Measurements from ENCODE around the gene INPP5F. TPM values are rescaled to one million over a fixed set of nuclear protein-coding genes. Genes with fewer than 3 reads are reported as not detected.

Gene INPP5F
- polyA plus RNA-seq, 1 experiment: 4.1 TPM

GRCh38 chr10:119738962-119739361 lies 13.1 kb downstream of the INPP5F start:
- H3K36me3 ChIP-seq (ENCODE audit: control insufficient read depth, insufficient read depth, low read length): no peaks in the 10 kb centered on the region
- no peaks in the 10 kb centered on the region for H3K27me3 ChIP-seq (ENCODE audit: control insufficient read depth, insufficient read depth, low read length)
- TF ChIP-seq, protein P1, sequence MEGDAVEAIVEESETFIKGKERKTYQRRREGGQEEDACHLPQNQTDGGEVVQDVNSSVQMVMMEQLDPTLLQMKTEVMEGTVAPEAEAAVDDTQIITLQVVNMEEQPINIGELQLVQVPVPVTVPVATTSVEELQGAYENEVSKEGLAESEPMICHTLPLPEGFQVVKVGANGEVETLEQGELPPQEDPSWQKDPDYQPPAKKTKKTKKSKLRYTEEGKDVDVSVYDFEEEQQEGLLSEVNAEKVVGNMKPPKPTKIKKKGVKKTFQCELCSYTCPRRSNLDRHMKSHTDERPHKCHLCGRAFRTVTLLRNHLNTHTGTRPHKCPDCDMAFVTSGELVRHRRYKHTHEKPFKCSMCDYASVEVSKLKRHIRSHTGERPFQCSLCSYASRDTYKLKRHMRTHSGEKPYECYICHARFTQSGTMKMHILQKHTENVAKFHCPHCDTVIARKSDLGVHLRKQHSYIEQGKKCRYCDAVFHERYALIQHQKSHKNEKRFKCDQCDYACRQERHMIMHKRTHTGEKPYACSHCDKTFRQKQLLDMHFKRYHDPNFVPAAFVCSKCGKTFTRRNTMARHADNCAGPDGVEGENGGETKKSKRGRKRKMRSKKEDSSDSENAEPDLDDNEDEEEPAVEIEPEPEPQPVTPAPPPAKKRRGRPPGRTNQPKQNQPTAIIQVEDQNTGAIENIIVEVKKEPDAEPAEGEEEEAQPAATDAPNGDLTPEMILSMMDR (IDR thresholded peaks at IDR 0.05; ENCODE audit: insufficient read depth, low read depth, low read length): no peak
- no peak for DNase-seq (ENCODE audit: low read depth)
- H3K4me3 ChIP-seq (ENCODE audit: low read depth, low read length): no peak overlapping the region
- POLR2A ChIA-PET: no interaction called here
- CTCF ChIA-PET: interaction anchor here (0.7 to 5.3 kb wide), 3 partner anchors 12 to 253 kb away, joined by 3 to 24 read pairs (median 3); no protein-coding TSS in a partner anchor

DNA sequence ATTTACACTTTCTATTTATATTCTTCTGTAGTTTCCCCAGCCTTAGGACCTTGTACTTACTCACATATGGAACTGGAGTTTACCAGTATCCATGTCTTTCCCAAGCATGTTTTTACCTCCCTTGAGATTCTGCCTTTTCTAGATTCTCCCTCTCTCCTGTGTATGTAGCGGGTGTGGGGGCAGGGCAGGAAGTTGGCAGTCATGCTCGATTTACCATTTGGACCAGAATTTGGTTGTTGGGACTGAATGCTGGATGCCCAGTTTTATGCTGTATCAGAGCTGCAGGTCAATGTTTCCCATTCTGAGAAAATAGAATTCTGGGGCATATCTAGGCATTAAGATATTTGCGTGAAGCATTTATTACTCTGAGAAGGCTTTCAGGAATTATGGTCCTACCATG lies 14.2 kb downstream of the INPP5F start:
- Histone ChIP-seq H3K4me3 (ENCODE audit: low read depth, low read length) (no peak overlapping the region), H3K36me3 (ENCODE audit: control insufficient read depth, insufficient read depth, low read length) (no peaks in the 10 kb centered on the region), H3K27me3 (ENCODE audit: control insufficient read depth, insufficient read depth, low read length) (no peaks in the 10 kb centered on the region)
- DNase-seq (ENCODE audit: low read depth): no peak
- ChIA-PET CTCF (no interaction called here), POLR2A (no interaction called here)
- TF ChIP-seq, protein P1 (IDR thresholded peaks at IDR 0.05; ENCODE audit: insufficient read depth, low read depth, low read length): no peak

DNA sequence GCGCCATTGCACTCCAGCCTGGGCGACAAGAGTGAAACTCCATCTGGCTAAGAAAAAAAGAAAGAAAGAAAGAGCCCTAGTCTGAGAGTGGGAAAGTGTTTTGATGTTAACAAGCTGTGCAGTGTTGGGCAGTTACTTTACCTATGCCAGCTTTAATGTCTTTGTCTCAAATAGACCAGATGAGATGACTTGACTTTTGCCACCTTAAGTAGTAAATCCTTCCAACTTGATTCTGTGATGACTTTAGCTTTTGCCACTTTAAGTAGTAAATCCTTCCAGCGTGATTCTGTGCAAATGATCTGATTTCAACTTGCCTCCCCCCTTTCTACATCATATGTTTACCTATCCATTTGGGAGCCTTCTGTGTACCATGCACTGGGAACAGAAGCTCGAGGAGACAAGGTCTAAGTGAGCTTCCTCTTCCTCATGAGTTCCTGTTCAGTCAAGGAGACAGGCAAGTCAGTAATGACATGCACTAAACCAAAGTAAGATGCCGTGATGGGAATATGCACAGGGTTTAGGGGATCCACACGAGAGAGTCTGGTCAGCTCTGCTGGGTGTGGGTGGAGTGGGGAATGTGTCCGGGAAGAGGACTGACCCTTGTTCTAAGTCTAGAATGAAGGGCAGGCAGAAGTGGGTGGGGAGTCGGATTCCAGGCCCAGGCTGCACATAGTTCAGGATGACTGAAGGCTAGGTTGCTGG lies 17.2 kb downstream of the INPP5F start:
- Histone ChIP-seq H3K4me3 (ENCODE audit: low read depth, low read length) (no peak overlapping the region), H3K36me3 (ENCODE audit: control insufficient read depth, insufficient read depth, low read length) (no peaks in the 10 kb centered on the region), H3K27me3 (ENCODE audit: control insufficient read depth, insufficient read depth, low read length) (no peaks in the 10 kb centered on the region)
- ChIA-PET CTCF (interaction anchor here (1.5 to 3.1 kb wide), 3 partner anchors 8 to 118 kb away, joined by 4 to 21 read pairs (median 6); no protein-coding TSS in a partner anchor), POLR2A (no interaction called here)
- DNase-seq (ENCODE audit: low read depth): no peak
- TF ChIP-seq, protein P1 (IDR thresholded peaks at IDR 0.05; ENCODE audit: insufficient read depth, low read depth, low read length): no peak

DNA sequence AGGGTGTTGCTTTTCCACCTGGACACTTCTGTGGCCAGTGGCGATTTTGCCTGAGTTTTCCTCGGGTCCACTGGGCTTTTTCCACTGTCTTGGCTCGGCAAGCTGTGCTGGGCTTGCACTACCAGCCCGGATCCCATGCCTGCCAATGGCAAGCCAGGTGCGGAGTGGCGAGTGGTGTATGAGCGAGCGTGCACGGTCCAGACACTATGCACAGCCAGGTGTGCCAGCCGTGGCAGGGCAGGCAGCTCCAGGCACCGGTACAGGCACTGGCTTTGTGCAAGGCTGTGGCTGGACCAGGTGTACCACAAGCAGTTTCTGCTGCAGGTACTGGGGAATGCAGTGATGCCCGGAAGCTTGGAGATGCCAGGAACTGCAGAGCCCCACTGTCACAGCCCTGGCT lies 22.1 kb downstream of the INPP5F start:
- no peaks in the 10 kb centered on the region for H3K27me3 ChIP-seq (ENCODE audit: control insufficient read depth, insufficient read depth, low read length)
- CTCF ChIA-PET: interaction anchor here (1.5 to 10.0 kb wide), 2 partner anchors 22 to 115 kb away, joined by 3 to 186 read pairs; partner anchors contain the start of gene INPP5F
- POLR2A ChIA-PET: no interaction called here
- TF ChIP-seq, protein P1 (IDR thresholded peaks at IDR 0.05; ENCODE audit: insufficient read depth, low read depth, low read length): no peak
- no peaks in the 10 kb centered on the region for H3K36me3 ChIP-seq (ENCODE audit: control insufficient read depth, insufficient read depth, low read length)
- no peak for DNase-seq (ENCODE audit: low read depth)
- no peak overlapping the region for H3K4me3 ChIP-seq (ENCODE audit: low read depth, low read length)

DNA sequence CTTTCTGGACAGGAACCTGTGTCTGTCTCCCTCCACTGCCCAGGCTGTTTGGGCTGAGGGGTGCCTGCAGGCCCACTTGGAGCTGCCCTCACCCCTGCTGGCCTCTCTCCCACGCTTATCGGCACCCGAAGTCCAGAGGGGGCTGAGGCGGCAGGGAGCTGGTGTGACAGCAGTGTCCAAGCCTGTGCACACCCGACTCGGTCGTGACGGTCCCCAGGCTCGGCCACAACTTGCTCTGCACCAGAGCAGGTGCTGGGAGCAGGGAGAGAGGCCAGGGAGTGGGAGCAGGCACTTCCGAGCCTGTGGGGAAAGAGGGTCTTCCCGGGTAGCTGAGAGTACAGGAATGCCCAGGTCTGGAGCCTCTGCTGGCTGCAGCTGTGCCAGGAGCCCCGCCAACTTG lies 23.0 kb downstream of the INPP5F start:
- ChIA-PET CTCF (interaction anchor here (1.0 to 10.0 kb wide), 2 partner anchors 11 to 114 kb away, joined by 3 to 186 read pairs; no protein-coding TSS in a partner anchor), POLR2A (no interaction called here)
- Histone ChIP-seq H3K36me3 (ENCODE audit: control insufficient read depth, insufficient read depth, low read length) (no peaks in the 10 kb centered on the region), H3K27me3 (ENCODE audit: control insufficient read depth, insufficient read depth, low read length) (no peaks in the 10 kb centered on the region), H3K4me3 (ENCODE audit: low read depth, low read length) (no peak overlapping the region)
- TF ChIP-seq, protein P1 (IDR thresholded peaks at IDR 0.05; ENCODE audit: insufficient read depth, low read depth, low read length): no peak
- DNase-seq (ENCODE audit: low read depth): no peak
